CD4-positive, alpha-beta T cell treated with Interferon alpha-2 for 1 hour (primary cell): ENCODE measurements around the gene INSYN2B.

Experiments
- DNase-seq, 2 donors: peaks; one replicate each; pipeline ENCODE4 v3.0.0-alpha.2; 2020 to 2022

INSYN2B gene

GRCh38 chr5:169922474-169922873 is 57.8 kb downstream of the INSYN2B start:
- DNase-seq, result no peak

GRCh38 chr5:169921949-169922348 is 58.3 kb downstream of the INSYN2B start:
- DNase-seq, result no peak

GRCh38 chr5:169921384-169921783 is 58.9 kb downstream of the INSYN2B start:
- DNase-seq, result no peak

GRCh38 chr5:169920474-169920873 is 59.8 kb downstream of the INSYN2B start:
- DNase-seq, result no peak

- no peak for DNase-seq
These were observed 62.1 kb downstream of the INSYN2B start for GRCh38 chr5:169918228-169918627.

- no peak for DNase-seq
These were observed 62.8 kb downstream of the INSYN2B start for GRCh38 chr5:169917500-169917899.

GRCh38 chr5:169914766-169915165 is 65.5 kb downstream of the INSYN2B start:
- no peak for DNase-seq

- DNase-seq, result no peak
These were observed 66.8 kb downstream of the INSYN2B start for GRCh38 chr5:169913479-169913878.

- no peak for DNase-seq
These were observed 68.7 kb downstream of the INSYN2B start for GRCh38 chr5:169911448-169912212.

GRCh38 chr5:169910393-169910792 is 69.9 kb downstream of the INSYN2B start:
- DNase-seq, result no peak

- no peak for DNase-seq
These were observed 70.3 kb downstream of the INSYN2B start for GRCh38 chr5:169909945-169910344.

- DNase-seq, result no peak
These were observed 71.4 kb downstream of the INSYN2B start for GRCh38 chr5:169908864-169909263.

GRCh38 chr5:169906745-169907649 is 73.3 kb downstream of the INSYN2B start:
- no peak for DNase-seq

- DNase-seq, result no peak
These were observed 75.3 kb downstream of the INSYN2B start for GRCh38 chr5:169905017-169905416.

- DNase-seq, result no peak
These were observed 75.8 kb downstream of the INSYN2B start for GRCh38 chr5:169904508-169904907.

GRCh38 chr5:169904059-169904458 is 76.2 kb downstream of the INSYN2B start:
- no peak for DNase-seq

GRCh38 chr5:169901896-169902295 is 78.4 kb downstream of the INSYN2B start:
- no peak for DNase-seq

GRCh38 chr5:169897481-169897880 is 82.8 kb downstream of the INSYN2B start:
- no peak for DNase-seq

- no peak for DNase-seq
These were observed 84.4 kb downstream of the INSYN2B start for GRCh38 chr5:169895926-169896325.

- no peak for DNase-seq
These were observed 86.7 kb downstream of the INSYN2B start for GRCh38 chr5:169893571-169893970.

GRCh38 chr5:169893010-169893409 is 87.3 kb downstream of the INSYN2B start:
- no peak for DNase-seq

GRCh38 chr5:169889572-169889971 is 90.7 kb downstream of the INSYN2B start:
- DNase-seq, result no peak

- DNase-seq, result no peak
These were observed 93.6 kb downstream of the INSYN2B start for GRCh38 chr5:169886677-169887076.

- DNase-seq, result no peak
These were observed 94.3 kb downstream of the INSYN2B start for GRCh38 chr5:169886033-169886432.
